ENCODE measurements around the gene SZRD1.

- TF ChIP-seq POLR2A (IDR thresholded peaks at IDR 0.05; ENCODE audit: low read depth, low read length): no peak
- no peak for TF ChIP-seq MYC (IDR thresholded peaks at IDR 0.05; ENCODE audit: low read depth, low read length)
- TF ChIP-seq CTCF (IDR thresholded peaks at IDR 0.05; ENCODE audit: extremely low read depth in 1 of 2, insufficient read depth in 1 of 2, low read depth in 1 of 2, low read length in 2 of 2): no peak
- TF ChIP-seq EZH2 (IDR thresholded peaks at IDR 0.05; ENCODE audit: borderline replicate concordance, low read depth, low read length, severe bottlenecking): no peak
- TF ChIP-seq FOS (IDR thresholded peaks at IDR 0.05; ENCODE audit: borderline replicate concordance, insufficient read depth, low read length): no peak
- no peak for TF ChIP-seq JUN (IDR thresholded peaks at IDR 0.05; ENCODE audit: borderline replicate concordance, insufficient read depth, insufficient read length, low read depth)
These were observed 58.3 kb downstream of the SZRD1 start for GRCh38 chr1:16425125-16426025.

All from endothelial cell of umbilical vein (primary cell).